Esophagus muscularis mucosa (tissue), 4 donors: Measurements from ENCODE around the gene HSD11B1. TPM values are rescaled to one million over a fixed set of nuclear protein-coding genes. Genes with fewer than 3 reads are reported as not detected.

Experiments
- DNase-seq: peaks from one replicate; pipeline ENCODE4 v3.0.0-alpha.2; 2017; ENCODE audit errors: extremely low spot score
- H3K27ac ChIP-seq, 4 donors: fragments of 200-600 bp; sonication (generic); replicated peaks in 1 of 4; 1 replicate in 3 of 4; 2 replicates in 1 of 4; pipeline ENCODE4 v1.5.1; 2016 to 2019; ENCODE audit warnings: mild to moderate bottlenecking in 1 of 4
- H3K27me3 ChIP-seq, 4 donors: fragments of 200-600 bp; sonication (generic); one replicate each; pipeline versions ENCODE4 v1.5.1 to v1.6.0; 2016 to 2019
- H3K36me3 ChIP-seq, 4 donors: fragments of 200-600 bp; sonication (generic); one replicate each; pipeline ENCODE4 v1.5.1; 2016 to 2019
- H3K4me1 ChIP-seq, 4 donors: fragments of 200-600 bp; sonication (generic); one replicate each; pipeline ENCODE4 v1.5.1; 2016 to 2019
- H3K4me3 ChIP-seq, 4 donors: fragments of 200-600 bp; sonication (generic); 1 replicate in 2 of 4; 2 replicates in 2 of 4; pipeline ENCODE4 v1.5.1; 2016 to 2019; ENCODE audit warnings: mild to moderate bottlenecking in 4 of 4, moderate library complexity in 1 of 4
- H3K9me3 ChIP-seq, 4 donors: fragments of 200-600 bp; sonication (generic); 1 replicate in 3 of 4; 2 replicates in 1 of 4; pipeline ENCODE4 v1.5.1; 2016 to 2019
- EP300 ChIP-seq: sonication (generic); formaldehyde crosslinking; IDR thresholded peaks from one replicate; pipeline ENCODE4 v1.6.1; 2017; ENCODE audit warnings: antibody characterized with exemption
- POLR2A ChIP-seq: fragments of 450-650 bp; IDR thresholded peaks from one replicate; pipeline ENCODE4 v1.6.1; 2017; ENCODE audit warnings: antibody characterized with exemption, moderate library complexity, mild to moderate bottlenecking, low read depth
- POLR2AphosphoS5 ChIP-seq, 2 donors: sonication (generic); formaldehyde crosslinking; IDR thresholded peaks; one replicate each; pipeline ENCODE4 v1.6.1; 2017; ENCODE audit warnings: antibody characterized with exemption in 2 of 2
- WGBS: methylation state at CpG from one replicate; pipeline ENCODE4 v1.1.5; 2018; 5-methylcytosine and 5-hydroxymethylcytosine counted together
- intact Hi-C: fragments of 100-400 bp; cut with DNase I; formaldehyde crosslinking; loops from one replicate; pipeline ENCODE4 v1.15.1; 2023
- total RNA-seq, 4 donors: library from RNA; depleted of rRNA; stranded (reverse); fragments of >200 nt; gene quantifications; one replicate each; pipeline versions ENCODE4 v1.1.0 to v1.2.1, GENCODE V29; 2016
- TF ChIP-seq, protein P1 (sequence below), 3 experiments: fragments of 200-600 bp in 2 of 3; fragments of 450-650 bp in 1 of 3; sonication (generic) in 2 of 3; IDR thresholded peaks; one replicate each; pipeline ENCODE4 v1.5.1; 2017 to 2019; ENCODE audit warnings: antibody characterized with exemption in 3 of 3, mild to moderate bottlenecking in 2 of 3, moderate library complexity in 1 of 3

Gene HSD11B1
- total RNA-seq, 4 donors from 2014 or later = 5.0 to 17.2 (median 6.2) TPM

DNA sequence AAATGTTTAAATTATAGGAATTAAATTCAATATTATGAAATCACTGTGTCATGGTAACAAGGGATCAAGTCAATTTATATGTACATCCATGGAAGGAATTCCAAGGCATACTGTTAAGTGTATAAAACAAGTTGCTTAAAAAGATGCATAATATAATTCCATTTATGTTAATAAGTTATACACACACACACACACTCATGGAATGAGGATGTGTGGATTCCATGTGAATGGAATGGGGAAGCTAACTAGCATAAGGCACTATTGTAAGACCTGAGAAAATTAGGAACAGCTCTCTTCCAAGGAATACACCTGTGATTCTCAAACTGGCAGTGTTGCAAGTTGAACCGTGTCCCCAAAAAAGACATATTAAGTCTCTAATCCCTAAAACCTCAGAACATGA, 33.6 kb downstream of the HSD11B1 start:
- intact Hi-C loops = no loop called here
- TF ChIP-seq POLR2A (no peak), POLR2AphosphoS5 (IDR thresholded peaks at IDR 0.05) (no peak), EP300 (no peak)
- TF ChIP-seq, protein P1, sequence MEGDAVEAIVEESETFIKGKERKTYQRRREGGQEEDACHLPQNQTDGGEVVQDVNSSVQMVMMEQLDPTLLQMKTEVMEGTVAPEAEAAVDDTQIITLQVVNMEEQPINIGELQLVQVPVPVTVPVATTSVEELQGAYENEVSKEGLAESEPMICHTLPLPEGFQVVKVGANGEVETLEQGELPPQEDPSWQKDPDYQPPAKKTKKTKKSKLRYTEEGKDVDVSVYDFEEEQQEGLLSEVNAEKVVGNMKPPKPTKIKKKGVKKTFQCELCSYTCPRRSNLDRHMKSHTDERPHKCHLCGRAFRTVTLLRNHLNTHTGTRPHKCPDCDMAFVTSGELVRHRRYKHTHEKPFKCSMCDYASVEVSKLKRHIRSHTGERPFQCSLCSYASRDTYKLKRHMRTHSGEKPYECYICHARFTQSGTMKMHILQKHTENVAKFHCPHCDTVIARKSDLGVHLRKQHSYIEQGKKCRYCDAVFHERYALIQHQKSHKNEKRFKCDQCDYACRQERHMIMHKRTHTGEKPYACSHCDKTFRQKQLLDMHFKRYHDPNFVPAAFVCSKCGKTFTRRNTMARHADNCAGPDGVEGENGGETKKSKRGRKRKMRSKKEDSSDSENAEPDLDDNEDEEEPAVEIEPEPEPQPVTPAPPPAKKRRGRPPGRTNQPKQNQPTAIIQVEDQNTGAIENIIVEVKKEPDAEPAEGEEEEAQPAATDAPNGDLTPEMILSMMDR (IDR thresholded peaks at IDR 0.05) = no peak
- no peak overlapping the region for H3K4me3 ChIP-seq
- H3K36me3 ChIP-seq = no peaks in the 10 kb centered on the region
- H3K27me3 ChIP-seq = no peaks in the 10 kb centered on the region
- 94% methylated on average over 1 of the region's 1 CpG for WGBS
- H3K9me3 ChIP-seq = no peaks in the 10 kb centered on the region
- peaks cover 16 to 23% (median 18%) of the 10 kb centered on the region in 4 donors for H3K4me1 ChIP-seq
- H3K27ac ChIP-seq = no peak overlapping the region
- no peak for DNase-seq

DNA sequence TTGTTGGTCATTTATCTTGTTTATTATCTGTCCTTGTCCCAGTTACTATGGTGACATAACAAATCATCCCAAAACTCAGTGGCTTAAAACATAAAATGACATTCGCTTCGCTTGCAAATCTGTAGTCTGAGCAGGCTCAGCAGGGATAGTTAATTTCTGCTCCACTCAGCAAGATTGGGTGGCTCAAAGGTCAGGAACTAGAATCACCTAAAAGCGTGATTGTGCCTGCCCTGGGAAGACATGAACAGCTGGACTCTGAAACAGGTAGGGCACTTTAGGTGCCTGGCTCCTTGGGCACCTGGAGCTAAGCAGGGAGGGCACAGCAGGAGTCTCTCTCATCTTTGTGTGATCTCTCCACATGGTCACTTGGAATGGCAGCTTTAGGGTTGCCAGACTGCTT, 36.5 kb downstream of the HSD11B1 start:
- WGBS = 100% methylated on average over 3 of the region's 3 CpGs

DNA sequence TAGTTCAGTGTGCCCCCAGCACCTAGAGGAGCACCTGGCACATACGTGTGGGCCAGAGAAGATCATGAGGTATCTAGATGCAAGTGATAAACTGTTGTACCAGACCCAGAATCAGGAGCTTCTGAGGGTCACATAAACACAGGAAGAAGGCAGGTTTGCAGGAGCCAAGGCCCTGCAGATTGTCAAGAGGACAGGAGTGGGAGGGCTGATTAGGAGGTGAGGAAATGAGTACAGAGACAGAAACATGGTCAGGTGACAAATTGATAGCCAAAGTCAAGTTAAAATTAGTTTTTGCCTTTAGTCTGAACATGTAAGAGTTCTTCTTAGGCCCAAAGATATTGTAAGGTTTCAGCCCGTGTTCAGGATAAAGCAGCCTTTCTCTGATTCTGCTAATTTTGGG, 37.2 kb downstream of the HSD11B1 start:
- intact Hi-C loops = no loop called here
- H3K4me3 ChIP-seq = peak overlapping the region in 2 of 4 donors; percentile 9 to 15
- WGBS = 65% methylated on average over 2 of the region's 2 CpGs

More for the DNA sequence above, 36.5 kb downstream of the HSD11B1 start:
- Histone ChIP-seq H3K4me1 (peaks cover 16 to 21% (median 18%) of the 10 kb centered on the region in 4 donors), H3K9me3 (no peaks in the 10 kb centered on the region), H3K27ac (no peak overlapping the region), H3K27me3 (no peaks in the 10 kb centered on the region), H3K36me3 (no peaks in the 10 kb centered on the region), H3K4me3 (no peak overlapping the region)
- no peak for DNase-seq
- intact Hi-C loops = no loop called here
- TF ChIP-seq POLR2A = no peak

DNA sequence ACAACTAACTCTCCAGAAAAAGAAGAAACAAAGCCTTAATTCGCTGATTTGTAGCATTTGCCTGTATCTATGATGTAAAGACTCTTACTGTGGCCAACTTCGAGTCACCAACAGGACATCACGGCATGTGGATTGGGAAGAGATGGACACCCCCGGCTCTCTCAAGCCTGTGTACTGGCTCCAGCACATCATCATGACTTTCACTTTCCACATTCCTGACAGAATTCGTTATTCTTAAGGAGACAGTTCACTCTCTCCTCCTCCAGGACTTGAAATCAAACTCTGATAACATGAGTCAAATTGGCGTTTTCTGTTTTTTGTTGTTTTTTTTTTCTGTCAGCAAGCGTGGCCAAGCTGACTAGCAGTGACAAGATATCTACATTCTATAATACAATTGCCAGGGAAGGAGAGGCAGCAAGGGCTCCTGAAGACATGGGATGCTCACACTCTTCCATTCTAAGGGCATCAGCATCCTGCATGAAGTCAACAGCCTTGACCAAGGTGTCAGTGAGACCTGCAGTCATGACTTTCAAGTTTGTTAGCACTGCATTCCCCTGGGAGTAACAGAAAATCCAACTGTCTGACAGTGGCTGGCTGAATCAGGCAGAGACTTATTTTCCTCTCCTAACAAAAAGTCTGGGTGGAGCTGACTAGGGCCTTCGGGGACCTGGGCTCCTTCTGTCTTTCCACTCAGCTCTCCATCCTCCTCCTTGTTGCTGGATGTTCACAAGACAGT, 37.9 kb downstream of the HSD11B1 start:
- Histone ChIP-seq H3K27ac (peak overlapping the region; percentile 31 to 66 (median 47)), H3K9me3 (no peaks in the 10 kb centered on the region), H3K4me3 (peak overlapping the region in 3 of 4 donors; percentile 5 to 15 (median 9)), H3K4me1 (peaks cover 19 to 26% (median 24%) of the 10 kb centered on the region in 4 donors), H3K27me3 (no peaks in the 10 kb centered on the region), H3K36me3 (no peaks in the 10 kb centered on the region)
- TF ChIP-seq EP300 (no peak), POLR2AphosphoS5 (IDR thresholded peaks at IDR 0.05) (no peak), POLR2A (no peak)
- TF ChIP-seq, protein P1 (IDR thresholded peaks at IDR 0.05) = no peak
- 40% methylated on average over 8 of the region's 8 CpGs for WGBS
- no peak for DNase-seq
- intact Hi-C loops = no loop called here

More for the DNA sequence above, 37.2 kb downstream of the HSD11B1 start:
- peak overlapping the region; percentile 31 to 66 (median 47) for H3K27ac ChIP-seq
- no peak for DNase-seq
- H3K27me3 ChIP-seq = no peaks in the 10 kb centered on the region
- TF ChIP-seq POLR2A (no peak), POLR2AphosphoS5 (IDR thresholded peaks at IDR 0.05) (no peak), EP300 (no peak)
- TF ChIP-seq, protein P1 (IDR thresholded peaks at IDR 0.05) = no peak
- no peaks in the 10 kb centered on the region for H3K9me3 ChIP-seq
- H3K36me3 ChIP-seq = no peaks in the 10 kb centered on the region
- H3K4me1 ChIP-seq = peaks cover 16 to 21% (median 18%) of the 10 kb centered on the region in 4 donors

DNA sequence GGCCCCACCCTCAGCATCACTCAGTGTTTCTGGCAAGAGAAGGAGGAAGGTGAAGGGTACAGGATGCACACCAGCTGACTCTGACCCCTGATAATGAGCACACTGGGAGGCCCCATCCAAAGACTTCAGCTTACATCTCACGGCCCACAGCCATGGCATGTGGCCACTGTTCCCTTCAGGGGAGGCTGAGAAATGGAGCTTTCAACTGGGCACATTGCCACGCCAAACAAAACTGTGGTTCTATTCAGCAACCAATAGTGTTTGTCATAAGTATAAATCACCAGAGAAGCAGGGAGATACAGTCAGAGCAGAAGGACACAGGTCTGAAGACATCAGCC, 38.5 kb downstream of the HSD11B1 start:
- H3K27ac ChIP-seq = peak overlapping the region in 2 of 4 donors; percentile 31 to 66
- TF ChIP-seq, protein P1 (IDR thresholded peaks at IDR 0.05) = no peak
- peak in 1 of 2 donors; percentile 20 for TF ChIP-seq POLR2AphosphoS5 (IDR thresholded peaks at IDR 0.05)
- H3K36me3 ChIP-seq = no peaks in the 10 kb centered on the region
- no peaks in the 10 kb centered on the region for H3K9me3 ChIP-seq
- peaks cover 24 to 31% (median 29%) of the 10 kb centered on the region in 4 donors for H3K4me1 ChIP-seq
- 39% methylated on average over 2 of the region's 2 CpGs for WGBS
- no peaks in the 10 kb centered on the region for H3K27me3 ChIP-seq
- no peak overlapping the region for H3K4me3 ChIP-seq
- intact Hi-C loops = no loop called here
- no peak for DNase-seq
